SK-N-MC (cell line): ENCODE measurements around the gene PPP1R3C.

Experiments
- EZH2 ChIP-seq: fragments of 200-600 bp; sonication (generic); IDR thresholded peaks from one replicate; pipeline ENCODE4 v1.6.1; 2017; ENCODE audit warnings: antibody characterized with exemption
- FOXP2 ChIP-seq: optimal IDR thresholded peaks from 2 replicates; pipeline ENCODE3; 2011; ENCODE audit warnings: mild to moderate bottlenecking, moderate library complexity; ENCODE audit not compliant: insufficient read depth; ENCODE audit errors: extremely low read length, control extremely low read depth
- POLR2AphosphoS5 ChIP-seq: IDR thresholded peaks from 2 replicates; pipeline ENCODE4 v1.6.1; 2012; ENCODE audit warnings: mild to moderate bottlenecking, low read depth, low read length, borderline replicate concordance

- TF ChIP-seq POLR2AphosphoS5 (no peak), EZH2 (no peak), FOXP2 (no peak)
Measured at GRCh38 chr10:91642831-91643692, 10.2 kb upstream of the PPP1R3C start.
